Ovary (tissue), 3 donors: ENCODE data around the gene LGSN.

Experiments
- EP300 ChIP-seq: sonication (generic); formaldehyde crosslinking; IDR thresholded peaks from one replicate; pipeline ENCODE4 v1.6.1; 2017; ENCODE audit warnings: antibody characterized with exemption
- POLR2A ChIP-seq: fragments of 450-650 bp; IDR thresholded peaks from one replicate; pipeline ENCODE4 v1.6.1; 2017; ENCODE audit warnings: antibody characterized with exemption, mild to moderate bottlenecking, moderate library complexity
- TF ChIP-seq, protein P1 (sequence below), 3 donors: fragments of 450-650 bp in 2 of 3; fragments of 200-600 bp in 1 of 3; IDR thresholded peaks; one replicate each; pipeline versions ENCODE4 v1.5.1 to v1.8.0; 2016 to 2022; ENCODE audit warnings: antibody characterized with exemption in 3 of 3, mild to moderate bottlenecking in 1 of 3
- donor health status: DM: no; HTN: no; CAD: no.

DNA sequence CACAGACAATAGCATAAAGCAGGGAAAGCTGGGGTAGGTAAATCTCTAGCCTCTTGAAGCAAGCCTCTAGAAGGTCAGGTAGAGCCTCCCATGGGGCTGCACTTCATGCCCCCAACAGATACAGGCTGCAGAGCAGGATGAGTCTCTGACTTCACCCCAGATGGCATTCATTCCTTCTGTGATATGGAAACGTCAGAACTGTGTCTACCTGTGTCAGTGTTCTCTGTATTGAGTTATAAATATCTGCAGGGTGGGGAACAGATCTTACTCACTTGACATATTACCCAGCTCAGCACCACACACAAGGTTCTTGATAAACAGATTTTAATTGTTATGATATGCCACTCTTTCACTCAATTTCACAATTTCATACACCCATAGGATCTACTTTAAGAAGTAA is 2.1 kb downstream of the LGSN start:
- TF ChIP-seq, protein P1, sequence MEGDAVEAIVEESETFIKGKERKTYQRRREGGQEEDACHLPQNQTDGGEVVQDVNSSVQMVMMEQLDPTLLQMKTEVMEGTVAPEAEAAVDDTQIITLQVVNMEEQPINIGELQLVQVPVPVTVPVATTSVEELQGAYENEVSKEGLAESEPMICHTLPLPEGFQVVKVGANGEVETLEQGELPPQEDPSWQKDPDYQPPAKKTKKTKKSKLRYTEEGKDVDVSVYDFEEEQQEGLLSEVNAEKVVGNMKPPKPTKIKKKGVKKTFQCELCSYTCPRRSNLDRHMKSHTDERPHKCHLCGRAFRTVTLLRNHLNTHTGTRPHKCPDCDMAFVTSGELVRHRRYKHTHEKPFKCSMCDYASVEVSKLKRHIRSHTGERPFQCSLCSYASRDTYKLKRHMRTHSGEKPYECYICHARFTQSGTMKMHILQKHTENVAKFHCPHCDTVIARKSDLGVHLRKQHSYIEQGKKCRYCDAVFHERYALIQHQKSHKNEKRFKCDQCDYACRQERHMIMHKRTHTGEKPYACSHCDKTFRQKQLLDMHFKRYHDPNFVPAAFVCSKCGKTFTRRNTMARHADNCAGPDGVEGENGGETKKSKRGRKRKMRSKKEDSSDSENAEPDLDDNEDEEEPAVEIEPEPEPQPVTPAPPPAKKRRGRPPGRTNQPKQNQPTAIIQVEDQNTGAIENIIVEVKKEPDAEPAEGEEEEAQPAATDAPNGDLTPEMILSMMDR (IDR thresholded peaks at IDR 0.05) = no peak
- TF ChIP-seq POLR2A (no peak), EP300 (no peak)
